Measurements from ENCODE around the gene SGTB. TPM values are rescaled to one million over a fixed set of nuclear protein-coding genes. Genes with fewer than 3 reads are reported as not detected.

The SGTB gene
- total RNA-seq, 2 donors from 2014 or later, result 3.1 to 3.6 TPM

- DNase-seq, result peak; percentile 21 to 43 (median 30)
- Histone ChIP-seq H3K4me3 (no peak overlapping the region), H3K36me3 (replicated peaks in 1 of 2; ENCODE audit: insufficient read depth in 1 of 2, low read depth in 2 of 2) (no peaks in the 10 kb centered on the region), H3K27ac (no peak overlapping the region), H3K9me3 (no peaks in the 10 kb centered on the region), H3K27me3 (no peaks in the 10 kb centered on the region), H3K4me1 (no peaks in the 10 kb centered on the region)
- intact Hi-C loops (cut with DNase I), result no loop called here
- WGBS, 2 donors, result 51 to 55% methylated on average over 2 of the region's 2 CpGs
- TF ChIP-seq CTCF (IDR thresholded peaks at IDR 0.05), result peak in 2 of 7 experiments; percentile 32 to 36
- no peak for TF ChIP-seq POLR2A (IDR thresholded peaks at IDR 0.05)
- ATAC-seq, result peak; percentile 56
These were observed 38.8 kb upstream of the SGTB start for GRCh38 chr5:65760504-65761275.

GRCh38 chr5:65758546-65759144 is 36.7 kb upstream of the SGTB start:
- 67 to 78% methylated on average over 4 of the region's 4 CpGs for WGBS, 2 donors
- TF ChIP-seq CTCF (IDR thresholded peaks at IDR 0.05) (no peak), POLR2A (IDR thresholded peaks at IDR 0.05) (no peak)
- intact Hi-C loops (cut with DNase I), result no loop called here
- Histone ChIP-seq H3K9me3 (no peaks in the 10 kb centered on the region), H3K4me3 (no peak overlapping the region), H3K36me3 (replicated peaks in 1 of 2; ENCODE audit: insufficient read depth in 1 of 2, low read depth in 2 of 2) (no peaks in the 10 kb centered on the region), H3K4me1 (no peaks in the 10 kb centered on the region), H3K27ac (no peak overlapping the region), H3K27me3 (no peaks in the 10 kb centered on the region)
- ATAC-seq (no peak), DNase-seq (no peak)

- intact Hi-C loops (cut with DNase I), result no loop called here
- WGBS, 2 donors, result 71 to 72% methylated on average over 8 of the region's 8 CpGs
- Histone ChIP-seq H3K36me3 (replicated peaks in 1 of 2; ENCODE audit: insufficient read depth in 1 of 2, low read depth in 2 of 2) (no peaks in the 10 kb centered on the region), H3K4me3 (no peak overlapping the region), H3K27me3 (no peaks in the 10 kb centered on the region), H3K4me1 (no peaks in the 10 kb centered on the region), H3K9me3 (no peaks in the 10 kb centered on the region), H3K27ac (no peak overlapping the region)
- no peak for DNase-seq
- ATAC-seq, result no peak
- TF ChIP-seq CTCF (IDR thresholded peaks at IDR 0.05), result no peak
- no peak for TF ChIP-seq POLR2A (IDR thresholded peaks at IDR 0.05)
These were observed 31.3 kb upstream of the SGTB start for GRCh38 chr5:65753189-65753588.

- Histone ChIP-seq H3K9me3 (no peaks in the 10 kb centered on the region), H3K4me3 (no peak overlapping the region), H3K27me3 (no peaks in the 10 kb centered on the region), H3K27ac (no peak overlapping the region), H3K36me3 (replicated peaks in 1 of 2; ENCODE audit: insufficient read depth in 1 of 2, low read depth in 2 of 2) (no peaks in the 10 kb centered on the region), H3K4me1 (no peaks in the 10 kb centered on the region)
- ATAC-seq, result no peak
- WGBS, 2 donors, result 52 to 66% methylated on average over 2 of the region's 2 CpGs
- intact Hi-C loops (cut with DNase I), result no loop called here
- TF ChIP-seq POLR2A (IDR thresholded peaks at IDR 0.05) (no peak), CTCF (IDR thresholded peaks at IDR 0.05) (no peak)
- DNase-seq, result no peak
These were observed 29.0 kb upstream of the SGTB start for GRCh38 chr5:65750938-65751337.

All from body of pancreas (tissue), 4 donors.